Psoas muscle (tissue), 8 donors: Measurements from ENCODE around the gene AFF4. TPM values are rescaled to one million over a fixed set of nuclear protein-coding genes. Genes with fewer than 3 reads are reported as not detected.

Experiments
- ATAC-seq, 4 donors: fragments of 200-7000 bp; cut with Tn5 transposase; one replicate each; pipeline ENCODE4 v1.9.1; 2020; ENCODE audit warnings: moderate library complexity in 3 of 4, mild to moderate bottlenecking in 2 of 4
- DNase-seq, 2 donors: peaks; one replicate each; pipeline ENCODE4 v3.0.0-alpha.2; 2020
- H3K27ac ChIP-seq: fragments of 200-600 bp; one replicate; pipeline ENCODE4 v1.8.0; 2022
- H3K27me3 ChIP-seq, 3 donors: fragments of 200-600 bp in 1 of 3; one replicate each; pipeline versions ENCODE4 v1.6.1 to v1.8.0; 2013 to 2022; ENCODE audit warnings: low read length in 2 of 3, mild to moderate bottlenecking in 2 of 3, moderate library complexity in 1 of 3; ENCODE audit not compliant: insufficient read depth in 3 of 3
- H3K36me3 ChIP-seq, 2 donors: fragments of 200-600 bp in 1 of 2; one replicate each; pipeline versions ENCODE4 v1.6.1 to v1.8.0; 2013 to 2022; ENCODE audit warnings: low read depth in 1 of 2, mild to moderate bottlenecking in 1 of 2, moderate library complexity in 1 of 2; ENCODE audit not compliant: insufficient read depth in 1 of 2
- H3K4me1 ChIP-seq: fragments of 200-600 bp; one replicate; pipeline ENCODE4 v1.8.0; 2022
- H3K4me3 ChIP-seq: fragments of 200-600 bp; one replicate; pipeline ENCODE4 v1.8.0; 2022; ENCODE audit warnings: mild to moderate bottlenecking
- H3K9me3 ChIP-seq: fragments of 200-600 bp; one replicate; pipeline ENCODE4 v1.8.0; 2022
- WGBS, 3 donors: extraction: QIAGEN DNeasy Blood & Tissue Kit; methylation state at CpG; one replicate each; pipeline versions ENCODE4 v1.1.6 to v1.1.7; 2013; 5-methylcytosine and 5-hydroxymethylcytosine counted together
- intact Hi-C, 2 donors: fragments of 100-400 bp; cut with DNase I; formaldehyde crosslinking; loops; one replicate each; pipeline versions ENCODE4 v1.11.0 to v1.14.2; 2022
- polyA plus RNA-seq, 3 donors: library from polyadenylated mRNA; stranded (reverse); fragments of 200-250 nt; gene quantifications; one replicate each; pipeline ENCODE4 v1.2.3, GENCODE V29; 2013
- total RNA-seq, 4 donors: library from RNA; stranded (reverse); fragmentation: NEBNext Ultra II Directional in 2 of 4; extraction: Animal tissue kit (Norgen Biotek cat#: 25700) in 2 of 4; gene quantifications; one replicate each; pipeline versions ENCODE4 v1.2.1 to v1.2.4, GENCODE V29; 2021 to 2023
- TF ChIP-seq, protein P1 (sequence below): fragments of 200-600 bp; IDR thresholded peaks from one replicate; pipeline ENCODE4 v1.8.0; 2022; ENCODE audit warnings: antibody characterized with exemption
- donor health status: healthy with polysubstance abuse.
- donor health status: DM: no; HTN: no; CAD: no; lungs with moderate emphysema.
- donor health status: Bipolar disorder and iron deficiency.
- donor health status: healthy.
- donor health status: DM: yes; HTN: yes; CAD: no.
- donor health status: DM: no; HTN: no; CAD: no.
- donor health status: DM: no; HTN: no; CAD: no.
- donor health status: DM: yes; HTN: yes; CAD: no.

AFF4 gene
- total and polyA plus RNA-seq, 7 donors, result 9.7 to 68.2 (median 49.6) TPM

DNA sequence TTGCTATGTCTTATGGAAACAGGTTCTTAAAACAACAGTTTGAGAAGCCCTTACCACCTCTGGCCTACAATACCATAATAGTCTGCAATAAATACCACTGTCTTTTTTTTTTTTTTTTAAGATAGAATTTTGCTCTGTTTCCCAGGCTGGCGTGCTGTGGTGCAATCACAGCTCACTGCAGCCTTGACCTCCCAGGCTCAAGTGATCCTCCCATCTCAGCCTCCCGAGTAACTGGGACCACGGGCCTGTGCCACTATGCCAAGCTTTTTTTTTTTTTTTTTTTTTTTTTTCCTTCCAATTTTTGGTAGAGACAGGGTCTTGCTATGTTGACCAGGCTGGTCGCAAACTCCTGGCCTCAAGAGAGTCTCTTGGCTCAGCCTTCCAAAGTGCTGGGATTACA, 37.0 kb downstream of the AFF4 start:
- no peak for DNase-seq
- no peaks in the 10 kb centered on the region for H3K27me3 ChIP-seq
- H3K4me3 ChIP-seq, result no peak overlapping the region
- H3K4me1 ChIP-seq, result no peaks in the 10 kb centered on the region
- 83 to 92% (median 87%) methylated on average over 4 of the region's 4 CpGs for WGBS, 3 donors
- no peaks in the 10 kb centered on the region for H3K9me3 ChIP-seq
- H3K27ac ChIP-seq, result no peak overlapping the region
- intact Hi-C loops, result no loop called here
- TF ChIP-seq, protein P1, sequence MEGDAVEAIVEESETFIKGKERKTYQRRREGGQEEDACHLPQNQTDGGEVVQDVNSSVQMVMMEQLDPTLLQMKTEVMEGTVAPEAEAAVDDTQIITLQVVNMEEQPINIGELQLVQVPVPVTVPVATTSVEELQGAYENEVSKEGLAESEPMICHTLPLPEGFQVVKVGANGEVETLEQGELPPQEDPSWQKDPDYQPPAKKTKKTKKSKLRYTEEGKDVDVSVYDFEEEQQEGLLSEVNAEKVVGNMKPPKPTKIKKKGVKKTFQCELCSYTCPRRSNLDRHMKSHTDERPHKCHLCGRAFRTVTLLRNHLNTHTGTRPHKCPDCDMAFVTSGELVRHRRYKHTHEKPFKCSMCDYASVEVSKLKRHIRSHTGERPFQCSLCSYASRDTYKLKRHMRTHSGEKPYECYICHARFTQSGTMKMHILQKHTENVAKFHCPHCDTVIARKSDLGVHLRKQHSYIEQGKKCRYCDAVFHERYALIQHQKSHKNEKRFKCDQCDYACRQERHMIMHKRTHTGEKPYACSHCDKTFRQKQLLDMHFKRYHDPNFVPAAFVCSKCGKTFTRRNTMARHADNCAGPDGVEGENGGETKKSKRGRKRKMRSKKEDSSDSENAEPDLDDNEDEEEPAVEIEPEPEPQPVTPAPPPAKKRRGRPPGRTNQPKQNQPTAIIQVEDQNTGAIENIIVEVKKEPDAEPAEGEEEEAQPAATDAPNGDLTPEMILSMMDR, result no peak
- H3K36me3 ChIP-seq, result peaks cover 5 to 96% of the 10 kb centered on the region in 2 donors
- no peak for ATAC-seq

DNA sequence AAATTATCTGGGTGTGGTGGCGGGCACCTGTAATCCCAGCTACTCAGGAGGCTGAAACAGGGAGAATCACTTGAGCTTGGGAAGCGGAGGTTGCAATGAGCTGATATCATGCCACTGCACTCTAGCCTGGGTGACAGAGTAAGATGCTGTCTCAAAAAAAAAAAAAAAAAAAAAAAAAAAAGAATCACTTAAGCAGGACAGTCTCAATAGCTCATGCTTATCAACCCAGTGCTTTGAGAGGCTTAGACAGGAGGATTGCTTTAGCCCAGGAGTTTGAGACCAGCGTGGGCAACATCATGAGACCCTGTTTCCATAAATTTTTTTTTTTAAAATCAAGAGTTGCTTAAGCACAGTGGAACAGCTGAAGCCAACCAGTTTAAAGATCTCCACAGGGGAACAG, 47.3 kb downstream of the AFF4 start:
- H3K27me3 ChIP-seq, result no peaks in the 10 kb centered on the region
- DNase-seq (no peak), ATAC-seq (peak in 1 of 4 donors; percentile 15)
- no peaks in the 10 kb centered on the region for H3K9me3 ChIP-seq
- H3K4me3 ChIP-seq, result no peak overlapping the region
- H3K36me3 ChIP-seq, result peaks cover 0 to 56% of the 10 kb centered on the region in 2 donors
- no peak overlapping the region for H3K27ac ChIP-seq
- TF ChIP-seq, protein P1, result no peak
- intact Hi-C loops, result no loop called here
- WGBS, 3 donors, result 97 to 100% (median 99%) methylated on average over 3 of the region's 3 CpGs
- no peaks in the 10 kb centered on the region for H3K4me1 ChIP-seq

GRCh38 chr5:132915681-132916080, 47.8 kb downstream of the AFF4 start:
- Histone ChIP-seq H3K27ac (no peak overlapping the region), H3K4me1 (no peaks in the 10 kb centered on the region), H3K27me3 (no peaks in the 10 kb centered on the region), H3K9me3 (no peaks in the 10 kb centered on the region), H3K4me3 (no peak overlapping the region), H3K36me3 (peaks cover 1 to 52% of the 10 kb centered on the region in 2 donors)
- TF ChIP-seq, protein P1, result no peak
- ATAC-seq (peak in 1 of 4 donors; percentile 7), DNase-seq (no peak)
- intact Hi-C loops, result no loop called here
- 85 to 91% (median 91%) methylated on average over 5 of the region's 5 CpGs for WGBS, 3 donors

DNA sequence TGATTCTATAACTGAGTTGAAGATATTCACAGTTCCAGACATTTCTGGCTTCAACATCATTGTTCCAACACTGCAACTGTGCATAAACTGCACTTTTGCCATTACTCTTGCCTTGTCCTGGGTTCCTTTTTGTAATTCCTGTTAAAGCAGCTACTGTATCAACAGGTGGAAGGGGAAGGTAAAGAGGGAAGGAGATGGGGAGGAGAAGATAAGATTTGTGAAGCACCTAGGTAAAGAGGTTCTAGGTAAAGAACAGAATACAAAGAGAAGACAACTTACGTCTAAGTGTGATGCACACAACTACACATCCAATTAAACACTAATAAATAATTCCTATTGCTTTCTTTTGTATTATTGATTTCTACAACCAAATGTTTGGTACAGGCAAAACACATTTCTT, 53.7 kb downstream of the AFF4 start:
- Histone ChIP-seq H3K4me3 (no peak overlapping the region), H3K27ac (no peak overlapping the region), H3K36me3 (peaks cover 2 to 38% of the 10 kb centered on the region in 2 donors), H3K27me3 (no peaks in the 10 kb centered on the region), H3K9me3 (no peaks in the 10 kb centered on the region), H3K4me1 (peaks cover 16% of the 10 kb centered on the region)
- intact Hi-C loops, result no loop called here
- TF ChIP-seq, protein P1, result no peak
- 92 to 96% (median 95%) methylated on average over 1 of the region's 1 CpG for WGBS, 3 donors
- no peak for ATAC-seq
- no peak for DNase-seq

DNA sequence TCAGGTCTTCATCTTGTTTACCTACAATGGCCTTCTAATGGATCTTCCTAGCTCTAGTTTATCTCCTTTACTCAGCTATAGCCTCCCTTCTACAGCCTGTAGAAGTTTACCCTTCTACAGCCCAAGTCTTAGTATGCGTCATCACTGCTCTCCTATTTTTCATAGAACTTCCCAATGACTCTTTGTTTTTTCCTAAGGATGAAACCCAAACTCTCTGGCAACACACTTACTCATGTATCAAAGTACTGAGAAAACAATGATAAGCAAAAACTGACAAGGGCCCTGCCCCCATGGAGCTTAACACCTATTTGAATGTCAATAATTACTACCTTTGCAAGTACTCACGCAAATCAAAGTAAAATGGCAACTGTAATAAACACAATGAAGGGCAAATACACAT, 56.3 kb downstream of the AFF4 start:
- DNase-seq, result no peak
- peak overlapping the region; percentile 12 for H3K27ac ChIP-seq
- H3K27me3 ChIP-seq, result no peaks in the 10 kb centered on the region
- TF ChIP-seq, protein P1, result no peak
- ATAC-seq, result no peak
- H3K4me1 ChIP-seq, result peaks cover 16% of the 10 kb centered on the region
- intact Hi-C loops, result no loop called here
- H3K4me3 ChIP-seq, result no peak overlapping the region
- H3K36me3 ChIP-seq, result peaks cover 2 to 44% of the 10 kb centered on the region in 2 donors
- no peaks in the 10 kb centered on the region for H3K9me3 ChIP-seq
- 95 to 97% (median 97%) methylated on average over 2 of the region's 2 CpGs for WGBS, 3 donors
